Lower lobe of right lung (tissue), 2 donors: ENCODE measurements around the gene WEE2. TPM values are rescaled to one million over a fixed set of nuclear protein-coding genes. Genes with fewer than 3 reads are reported as not detected.

Experiments
- ATAC-seq, 2 donors: fragments of 200-7000 bp; cut with Tn5 transposase; one replicate each; pipeline ENCODE4 v1.9.1; 2020 to 2022; ENCODE audit warnings: mild to moderate bottlenecking in 2 of 2, moderate library complexity in 2 of 2
- DNase-seq: peaks from one replicate; pipeline ENCODE4 v3.0.0-alpha.2; 2020
- H3K27ac ChIP-seq: fragments of 200-600 bp; one replicate; pipeline ENCODE4 v1.8.0; 2022
- H3K27me3 ChIP-seq: fragments of 200-600 bp; one replicate; pipeline ENCODE4 v1.8.0; 2022; ENCODE audit warnings: low read depth
- H3K36me3 ChIP-seq: fragments of 200-600 bp; one replicate; pipeline ENCODE4 v1.8.0; 2022; ENCODE audit warnings: mild to moderate bottlenecking
- H3K4me1 ChIP-seq: fragments of 200-600 bp; one replicate; pipeline ENCODE4 v1.8.0; 2022
- H3K4me3 ChIP-seq: fragments of 200-600 bp; one replicate; pipeline ENCODE4 v1.8.0; 2022; ENCODE audit warnings: mild to moderate bottlenecking
- H3K9me3 ChIP-seq: fragments of 200-600 bp; one replicate; pipeline ENCODE4 v1.8.0; 2022
- CTCF ChIP-seq: fragments of 200-600 bp; IDR thresholded peaks from one replicate; pipeline ENCODE4 v1.8.0; 2022; ENCODE audit warnings: antibody characterized with exemption, mild to moderate bottlenecking
- intact Hi-C: fragments of 100-400 bp; cut with DNase I; formaldehyde crosslinking; loops from one replicate; pipeline ENCODE4 v1.11.0; 2022
- long read RNA-seq: library from polyadenylated mRNA; unstranded; transcript quantifications from one replicate; pipeline ENCODE4 v2.0.0, GENCODE V29; 2021
- total RNA-seq: library from RNA; stranded (reverse); fragmentation: NEBNext Ultra II Directional; extraction: Animal tissue kit (Norgen Biotek cat#: 25700); gene quantifications from one replicate; pipeline ENCODE4 v1.2.1, GENCODE V29; 2021
- donor health status: DM: no; HTN: yes; CAD: no; lungs with severe emphysema.

WEE2 gene
- not detected for total RNA-seq
- long read RNA-seq: 0 reads

GRCh38 chr7:141708351-141708750 is at the start of gene WEE2:
TSS of gene WEE2 (plus strand) at chr7:141708353. CDS start at chr7:141708759, 406 bp downstream.
- no peak for TF ChIP-seq CTCF
- H3K27ac ChIP-seq: no peak within 1 kb of the TSS
- no peak for DNase-seq
- H3K27me3 ChIP-seq: no peaks in the 10 kb centered on the region
- ATAC-seq: no peak
- no peaks in the 10 kb centered on the region for H3K36me3 ChIP-seq
- intact Hi-C loops: no loop called here
- no peak within 1 kb of the TSS for H3K4me3 ChIP-seq
- no peaks in the 10 kb centered on the region for H3K4me1 ChIP-seq
- no peaks in the 10 kb centered on the region for H3K9me3 ChIP-seq

GRCh38 chr7:141659501-141659900 is 48.7 kb upstream of the WEE2 start:
- no peak for TF ChIP-seq CTCF
- Histone ChIP-seq H3K4me1 (peaks cover 14% of the 10 kb centered on the region), H3K9me3 (no peaks in the 10 kb centered on the region), H3K4me3 (no peak overlapping the region), H3K27me3 (no peaks in the 10 kb centered on the region), H3K36me3 (peaks cover 79% of the 10 kb centered on the region), H3K27ac (no peak overlapping the region)
- DNase-seq (no peak), ATAC-seq (no peak)
- intact Hi-C loops: no loop called here

DNA sequence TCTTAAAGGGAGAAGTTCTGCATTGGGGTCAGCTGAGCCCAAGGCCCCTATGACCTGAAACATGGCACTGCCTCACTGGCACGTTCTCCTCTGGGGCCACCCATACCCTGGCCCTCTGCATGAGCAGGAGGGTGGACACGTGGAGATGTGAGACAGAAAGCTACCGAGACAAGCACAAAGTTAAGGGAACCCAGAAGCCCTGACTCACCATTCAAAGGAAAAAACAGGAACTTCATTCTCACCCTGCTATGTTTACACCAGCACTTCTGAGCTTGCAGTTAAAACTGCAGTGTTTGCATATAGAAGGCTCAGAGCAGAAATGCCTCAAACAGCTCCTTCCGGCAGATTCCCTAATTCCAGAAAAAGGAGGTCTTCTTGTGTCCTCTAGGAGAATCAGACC is 47.9 kb upstream of the WEE2 start:
- peaks cover 80% of the 10 kb centered on the region for H3K36me3 ChIP-seq
- no peak for DNase-seq
- no peak for TF ChIP-seq CTCF
- no peak overlapping the region for H3K27ac ChIP-seq
- H3K4me3 ChIP-seq: no peak overlapping the region
- H3K4me1 ChIP-seq: peaks cover 14% of the 10 kb centered on the region
- intact Hi-C loops: no loop called here
- H3K27me3 ChIP-seq: no peaks in the 10 kb centered on the region
- ATAC-seq: peak; percentile 70 to 79
- H3K9me3 ChIP-seq: no peaks in the 10 kb centered on the region

DNA sequence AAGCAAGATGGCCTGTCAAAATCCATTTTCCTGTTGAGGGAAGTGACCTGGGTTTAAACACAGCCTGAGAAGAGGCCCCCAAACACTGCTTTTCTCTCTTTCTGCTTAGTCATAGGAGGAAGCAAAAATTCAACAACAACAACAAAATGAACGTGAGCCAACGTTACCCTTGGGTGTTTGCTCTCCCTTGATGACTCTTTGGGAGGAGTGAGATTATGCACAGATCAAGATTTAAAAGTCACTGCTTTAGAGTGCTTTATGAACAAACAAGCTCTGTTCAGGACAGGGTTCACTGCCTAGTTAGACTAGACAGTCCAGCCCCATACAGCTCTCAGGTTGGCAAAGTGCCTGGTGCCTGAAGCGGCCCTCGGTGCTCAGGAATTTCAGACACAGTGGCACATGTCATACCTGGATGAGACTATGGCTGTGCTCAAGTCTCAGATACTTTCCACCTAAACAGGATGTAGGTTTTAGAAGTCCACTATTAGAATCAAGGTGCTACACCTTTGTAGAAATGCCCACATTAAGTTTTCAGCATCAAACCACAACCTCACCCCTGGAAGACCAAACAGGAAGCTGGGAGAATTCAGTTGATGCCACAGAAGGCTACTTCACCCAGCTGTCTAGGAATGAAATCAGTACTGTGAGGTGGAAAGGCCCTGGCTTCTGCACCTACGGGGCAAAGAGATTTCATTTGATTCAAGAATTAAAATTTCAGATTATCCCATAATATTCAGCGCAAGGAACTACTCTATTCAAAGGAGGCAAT is 44.9 kb upstream of the WEE2 start:
- ATAC-seq (peak; percentile 26 to 67), DNase-seq (no peak)
- TF ChIP-seq CTCF: no peak
- peaks cover 14% of the 10 kb centered on the region for H3K4me1 ChIP-seq
- no peaks in the 10 kb centered on the region for H3K27me3 ChIP-seq
- peaks cover 77% of the 10 kb centered on the region for H3K36me3 ChIP-seq
- no peak overlapping the region for H3K27ac ChIP-seq
- H3K4me3 ChIP-seq: no peak overlapping the region
- no peaks in the 10 kb centered on the region for H3K9me3 ChIP-seq
- intact Hi-C loops: no loop called here

GRCh38 chr7:141664450-141664849 is 43.7 kb upstream of the WEE2 start:
- Histone ChIP-seq H3K27me3 (no peaks in the 10 kb centered on the region), H3K27ac (no peak overlapping the region), H3K4me1 (peaks cover 14% of the 10 kb centered on the region), H3K9me3 (no peaks in the 10 kb centered on the region), H3K36me3 (peaks cover 65% of the 10 kb centered on the region), H3K4me3 (no peak overlapping the region)
- no peak for ATAC-seq
- intact Hi-C loops: no loop called here
- DNase-seq: no peak
- no peak for TF ChIP-seq CTCF
